GM19395 (cell line): Measurements from ENCODE around the gene GOSR1.
"Not testable (repeated sequence)": the region's sequence is repeated elsewhere in the genome, so short reads cannot be mapped to it uniquely, and the experiment has no call there.

Experiments
- ATAC-seq: cut with Tn5 transposase; IDR thresholded peaks from one replicate; pipeline ENCODE4 v1.9.1; 2021; ENCODE audit warnings: mild to moderate bottlenecking, moderate library complexity; ENCODE audit not compliant: unreplicated experiment

The GOSR1 gene

GRCh38 chr17:30560117-30561026 lies 83.2 kb downstream of the GOSR1 start:
- not testable (repeated sequence) for ATAC-seq

GRCh38 chr17:30561766-30562165 lies 84.6 kb downstream of the GOSR1 start:
- not testable (repeated sequence) for ATAC-seq

DNA sequence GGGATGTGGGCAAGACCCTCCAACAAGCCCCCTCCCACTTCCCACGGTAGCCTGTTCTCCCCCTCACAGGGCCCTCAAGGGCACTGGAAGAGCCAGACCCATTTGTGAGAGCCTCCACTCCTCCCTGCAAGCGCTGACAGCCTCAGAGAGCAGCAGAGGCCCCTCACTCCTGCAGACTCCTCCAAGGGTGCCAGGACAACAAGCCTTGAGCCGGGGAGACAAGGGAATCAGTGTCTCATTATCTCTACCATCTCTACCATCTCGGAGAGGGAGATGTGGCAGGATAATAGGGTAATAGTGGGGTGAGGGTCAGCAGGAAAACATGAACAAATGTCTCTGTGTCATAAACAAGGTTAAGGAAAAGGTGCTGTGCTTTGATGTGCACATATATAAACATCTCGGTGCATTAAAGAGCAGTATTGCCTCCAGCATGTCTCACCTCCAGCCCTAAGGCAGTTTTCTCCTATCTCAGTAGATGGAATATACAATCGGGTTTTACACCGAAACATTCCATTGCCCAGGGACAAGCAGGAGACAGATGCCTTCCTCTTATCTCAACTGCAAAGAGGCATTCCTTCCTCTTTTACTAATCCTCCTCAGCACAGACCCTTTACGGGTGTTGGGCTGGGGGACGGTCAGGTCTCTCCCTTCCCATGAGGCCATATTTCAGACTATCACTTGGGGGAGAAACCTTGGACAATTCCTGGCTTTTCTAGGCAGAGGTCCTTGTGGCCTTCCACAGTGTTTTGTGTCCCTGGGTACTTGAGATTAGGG lies 86.1 kb downstream of the GOSR1 start:
- ATAC-seq: not testable (repeated sequence)

DNA sequence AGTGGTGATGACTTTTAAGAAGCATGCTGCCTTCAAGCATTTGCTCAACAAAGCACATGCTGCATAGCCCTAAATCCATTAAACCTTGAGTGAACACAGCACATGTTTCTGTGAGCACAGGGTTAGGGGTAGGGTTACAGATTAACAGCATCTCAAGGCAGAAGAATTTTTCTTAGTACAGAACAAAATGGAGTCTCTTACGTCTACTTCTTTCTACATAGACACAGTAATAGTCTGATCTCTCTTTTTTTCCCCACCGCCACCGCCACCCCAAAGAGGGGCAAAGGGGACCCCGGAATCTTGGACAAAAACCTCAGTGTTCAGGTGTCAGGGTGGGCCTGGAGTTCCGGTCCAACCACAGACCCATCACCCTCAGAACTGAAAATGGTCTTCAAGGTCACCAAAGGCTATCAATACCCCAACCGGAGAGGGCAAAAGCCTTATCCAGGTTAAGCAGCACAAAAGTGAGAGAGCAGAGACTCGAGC lies 86.7 kb downstream of the GOSR1 start:
- ATAC-seq: not testable (repeated sequence)

DNA sequence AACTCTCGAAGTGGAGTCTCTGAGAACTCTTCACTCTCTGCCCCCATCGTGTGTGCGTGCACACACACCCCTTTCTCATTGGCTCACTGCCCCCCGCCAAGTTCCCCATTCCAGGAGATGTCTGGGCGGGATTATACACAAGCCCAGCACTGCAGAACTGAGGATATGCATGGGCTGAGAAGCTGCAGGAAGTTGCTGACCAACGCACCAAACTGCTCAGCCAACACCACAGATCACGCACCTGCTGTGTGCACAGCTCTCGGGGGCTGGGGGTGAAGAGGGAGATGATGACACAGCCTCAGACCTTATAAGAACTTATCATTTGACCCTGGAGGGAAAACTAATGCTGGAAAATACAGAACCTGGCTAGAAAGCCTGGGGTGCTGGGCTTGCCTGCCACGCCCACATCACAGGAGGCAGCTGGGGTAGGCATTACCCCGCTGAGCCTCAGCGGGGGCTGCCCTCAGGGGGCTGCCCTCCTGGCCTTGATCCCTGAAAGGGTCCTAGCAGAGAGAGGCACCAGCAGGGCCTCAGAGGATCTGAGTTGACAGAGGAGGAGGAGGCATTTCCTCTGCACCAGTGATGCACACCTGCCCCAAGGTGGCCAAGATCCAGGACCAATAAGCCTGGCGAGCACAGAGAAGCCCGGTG lies 87.3 kb downstream of the GOSR1 start:
- not testable (repeated sequence) for ATAC-seq

- no peak for ATAC-seq
Measured at GRCh38 chr17:30565073-30565935, 88.1 kb downstream of the GOSR1 start.

GRCh38 chr17:30566104-30566503 lies 88.9 kb downstream of the GOSR1 start:
- not testable (repeated sequence) for ATAC-seq

- not testable (repeated sequence) for ATAC-seq
Measured at GRCh38 chr17:30566516-30567225, 89.5 kb downstream of the GOSR1 start.

GRCh38 chr17:30567231-30568116 lies 90.3 kb downstream of the GOSR1 start:
- ATAC-seq: no peak

GRCh38 chr17:30568117-30568430 lies 90.9 kb downstream of the GOSR1 start:
- no peak for ATAC-seq

DNA sequence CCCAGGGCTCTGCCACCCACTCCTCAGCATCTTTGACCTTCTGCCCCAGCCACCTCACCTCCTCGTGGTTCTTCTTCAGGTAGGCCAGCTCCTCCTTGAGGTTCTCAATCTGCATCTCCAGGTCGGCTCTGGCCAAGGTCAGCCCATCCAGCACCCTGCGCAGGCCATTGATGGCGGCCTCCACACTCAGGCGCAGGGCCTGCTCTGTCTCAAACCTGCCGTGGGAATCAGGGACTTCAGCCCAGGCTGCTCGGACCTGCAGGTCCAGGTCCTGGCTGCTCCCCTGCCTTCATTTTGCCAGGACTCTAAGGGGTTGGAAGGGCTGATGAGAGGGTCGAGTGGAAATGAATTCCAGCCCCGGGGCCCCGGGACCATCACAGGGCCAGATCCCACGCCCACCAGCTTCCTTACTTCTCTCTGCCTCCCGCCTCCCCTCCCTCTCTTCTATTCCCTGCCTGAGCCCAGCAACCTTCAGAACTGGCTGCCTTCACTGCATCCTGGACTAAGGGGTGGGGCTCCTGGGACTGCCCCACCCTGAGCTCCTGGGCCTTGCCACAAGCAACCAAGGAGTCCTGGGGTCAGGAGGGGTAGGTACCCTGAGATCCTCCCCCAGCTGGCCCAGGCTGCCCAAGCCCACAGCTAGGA lies 92.4 kb downstream of the GOSR1 start:
- not testable (repeated sequence) for ATAC-seq

- no peak for ATAC-seq
Measured at GRCh38 chr17:30570191-30570590, 93.0 kb downstream of the GOSR1 start.

DNA sequence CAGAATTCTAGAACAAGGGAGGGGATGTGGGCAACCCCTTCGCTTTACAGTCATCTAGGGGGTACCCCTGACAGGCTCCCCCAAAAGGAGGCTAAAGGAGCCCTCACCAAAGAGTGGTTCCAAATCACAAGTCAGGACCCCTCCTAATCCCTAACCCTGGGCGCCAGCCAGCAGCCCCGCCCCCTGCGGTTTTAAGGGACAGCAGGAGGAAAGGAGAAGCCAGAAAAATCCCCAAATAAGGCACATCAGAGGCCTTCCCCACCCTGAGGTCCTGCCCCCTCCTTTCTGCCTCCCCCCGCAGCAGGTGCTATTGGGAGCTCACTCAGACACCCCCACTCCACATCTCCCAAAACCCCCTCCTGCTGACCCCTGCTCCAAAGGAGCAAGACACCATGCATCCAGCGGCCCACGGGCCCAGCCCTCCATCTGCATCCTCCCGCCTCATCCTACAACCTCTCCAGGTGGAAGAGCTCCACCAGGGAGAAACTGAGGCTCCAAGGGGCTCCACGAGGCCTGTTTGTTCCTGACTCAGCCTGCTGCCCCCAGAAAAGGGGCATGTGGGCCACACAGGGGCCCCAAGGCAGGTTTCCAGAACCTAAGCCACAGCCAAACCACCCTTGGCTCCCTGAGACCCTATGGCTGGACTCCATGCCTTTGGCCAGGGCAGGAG lies 93.5 kb downstream of the GOSR1 start:
- no peak for ATAC-seq

- ATAC-seq: not testable (repeated sequence)
Measured at GRCh38 chr17:30571404-30571803, 94.2 kb downstream of the GOSR1 start.

DNA sequence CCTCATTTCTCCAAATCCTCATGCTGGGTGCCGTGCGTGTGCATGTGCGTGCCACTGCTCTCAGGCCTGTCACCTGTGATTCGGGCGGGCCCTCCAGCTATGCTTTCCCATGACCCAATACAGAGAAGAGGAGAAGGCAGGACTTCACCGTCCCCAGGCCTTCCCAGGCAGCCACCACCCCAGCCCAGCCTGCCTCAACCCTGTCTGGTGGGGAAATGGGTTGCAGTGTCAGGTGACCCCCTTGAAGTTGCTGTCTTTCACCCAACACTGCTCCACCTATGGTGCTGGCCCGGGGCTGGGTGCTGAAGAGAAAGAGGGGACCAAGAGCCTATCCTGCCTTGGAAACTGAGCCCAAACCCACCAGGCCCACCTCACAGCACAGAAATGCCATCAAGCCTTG lies 94.7 kb downstream of the GOSR1 start:
- ATAC-seq: no peak

DNA sequence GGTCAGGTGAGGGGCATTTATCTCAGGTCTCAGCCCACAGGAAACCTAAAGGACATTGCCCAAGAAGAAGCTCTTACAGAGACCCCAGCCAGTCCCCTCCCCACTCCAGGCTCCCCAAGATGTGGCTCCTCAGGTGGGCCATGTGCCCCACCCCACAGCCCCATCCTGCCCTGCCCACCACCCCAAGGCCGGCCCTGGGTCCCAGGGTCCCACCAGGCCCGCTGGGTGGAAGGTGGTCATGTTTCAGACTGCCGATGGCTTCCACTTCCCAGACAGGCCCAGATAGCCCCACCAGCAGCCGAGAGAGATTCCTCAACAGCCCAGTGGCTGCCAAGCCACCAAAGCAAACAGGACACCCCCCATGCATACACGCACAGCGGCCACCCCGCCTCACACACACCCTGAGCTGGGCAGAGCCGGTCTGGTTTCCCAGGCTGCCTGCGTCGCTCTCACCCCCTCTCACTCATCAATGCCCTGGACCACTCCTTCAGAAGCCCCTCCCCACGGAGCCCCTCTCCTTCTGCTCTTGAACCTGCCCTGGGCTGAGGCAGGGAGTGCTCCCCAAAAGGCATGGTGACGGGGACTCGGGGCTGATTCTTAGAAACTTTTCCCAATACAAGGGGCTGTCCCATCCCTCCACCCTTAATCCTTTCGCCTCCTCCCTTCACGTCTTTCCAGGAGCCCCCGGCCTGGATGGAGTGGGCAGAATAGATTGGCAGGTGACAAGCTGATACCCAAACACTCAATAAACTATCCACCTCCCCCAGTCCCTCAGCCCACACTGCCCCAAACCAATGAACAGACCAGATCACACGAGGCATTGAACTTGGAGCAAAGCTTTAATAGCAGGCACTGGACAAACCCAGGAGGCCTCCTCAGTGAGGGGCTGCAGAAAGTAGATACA lies 95.7 kb downstream of the GOSR1 start:
- not testable (repeated sequence) for ATAC-seq
